GM19372 (cell line): ENCODE results near the gene LRCOL1.

Experiments
- ATAC-seq: cut with Tn5 transposase; IDR thresholded peaks from one replicate; pipeline ENCODE4 v1.9.1; 2021; ENCODE audit warnings: mild to moderate bottlenecking, low read depth, moderate library complexity; ENCODE audit not compliant: unreplicated experiment

LRCOL1 gene

DNA sequence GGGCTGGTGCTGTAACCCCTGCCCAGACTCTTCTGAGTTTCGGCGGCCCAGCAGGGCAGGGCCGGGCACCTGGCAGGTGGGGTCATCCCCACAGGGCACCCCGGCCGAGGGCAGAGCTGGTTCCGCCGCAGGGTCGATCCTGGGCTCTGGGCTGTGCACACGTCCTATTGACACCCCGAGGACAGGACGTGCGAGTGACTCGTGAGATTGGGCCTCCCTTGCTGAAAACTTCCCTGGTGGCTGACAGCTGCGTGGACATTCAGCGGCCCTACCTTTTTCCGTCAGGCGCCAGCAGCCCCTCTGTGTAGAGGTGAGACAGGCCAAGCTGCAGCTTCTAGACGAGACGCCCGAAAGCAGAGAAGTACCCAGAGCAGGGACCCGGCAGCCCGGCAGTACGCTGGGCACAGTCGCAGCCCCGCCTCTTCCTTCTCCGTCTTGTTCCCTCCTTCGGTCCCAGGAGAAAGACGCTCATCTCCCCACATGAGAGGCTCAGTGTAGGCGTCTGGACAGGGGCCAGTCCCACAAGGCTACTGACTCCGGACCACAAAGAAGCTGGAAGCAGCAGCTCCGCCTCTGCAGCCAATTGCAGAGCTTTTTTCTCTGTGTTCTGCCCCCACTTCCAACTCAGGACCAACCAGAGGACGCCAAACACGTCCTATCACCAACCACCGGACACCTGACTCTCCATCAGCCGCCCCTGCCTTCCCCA, at the start of gene LRCOL1:
Gene LRCOL1 (minus strand): TSS at position 532 of the 709 bp plus-strand sequence. CDS start 4,331 bp downstream, outside the sequence.
- ATAC-seq, result no peak

DNA sequence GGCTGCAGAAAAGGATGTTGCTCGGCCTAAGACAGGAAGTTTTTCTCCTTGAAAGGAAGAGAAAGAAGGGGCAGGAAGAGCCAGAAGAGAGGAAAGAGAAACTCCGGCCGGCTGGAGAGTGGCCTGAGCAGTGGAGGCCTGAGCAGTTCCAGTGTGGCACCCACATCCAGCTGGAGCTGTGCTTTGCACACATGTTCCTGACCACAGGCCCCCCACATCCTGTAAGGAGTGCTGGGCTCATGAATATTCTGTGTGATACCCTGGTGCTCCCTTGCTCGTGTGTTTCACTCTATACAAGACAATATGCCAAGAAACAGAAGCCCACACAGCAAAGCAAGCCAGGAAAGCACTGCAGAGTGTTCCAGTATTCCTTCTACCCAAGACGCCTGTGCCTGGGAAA, 49.7 kb upstream of the LRCOL1 start:
- no peak for ATAC-seq

DNA sequence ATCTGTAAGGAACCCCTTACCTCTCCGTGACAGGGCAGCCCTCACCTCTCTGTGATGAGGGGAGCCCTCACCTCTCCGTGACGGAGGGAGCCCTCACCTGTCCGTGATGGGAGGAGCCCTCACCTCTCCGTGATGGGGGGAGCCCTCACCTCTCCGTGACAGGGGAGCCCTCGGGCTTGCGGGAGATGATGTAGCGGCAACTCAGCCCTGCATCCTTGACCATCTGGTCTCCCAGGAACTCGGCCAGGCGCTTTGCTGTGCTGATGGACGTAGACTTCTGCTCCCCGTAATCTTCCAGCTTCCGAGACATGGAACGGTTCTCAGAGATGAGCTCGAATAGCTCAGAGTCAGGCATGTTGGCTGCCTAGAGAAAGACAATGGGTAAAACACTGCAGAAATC, 48.8 kb upstream of the LRCOL1 start:
- no peak for ATAC-seq

DNA sequence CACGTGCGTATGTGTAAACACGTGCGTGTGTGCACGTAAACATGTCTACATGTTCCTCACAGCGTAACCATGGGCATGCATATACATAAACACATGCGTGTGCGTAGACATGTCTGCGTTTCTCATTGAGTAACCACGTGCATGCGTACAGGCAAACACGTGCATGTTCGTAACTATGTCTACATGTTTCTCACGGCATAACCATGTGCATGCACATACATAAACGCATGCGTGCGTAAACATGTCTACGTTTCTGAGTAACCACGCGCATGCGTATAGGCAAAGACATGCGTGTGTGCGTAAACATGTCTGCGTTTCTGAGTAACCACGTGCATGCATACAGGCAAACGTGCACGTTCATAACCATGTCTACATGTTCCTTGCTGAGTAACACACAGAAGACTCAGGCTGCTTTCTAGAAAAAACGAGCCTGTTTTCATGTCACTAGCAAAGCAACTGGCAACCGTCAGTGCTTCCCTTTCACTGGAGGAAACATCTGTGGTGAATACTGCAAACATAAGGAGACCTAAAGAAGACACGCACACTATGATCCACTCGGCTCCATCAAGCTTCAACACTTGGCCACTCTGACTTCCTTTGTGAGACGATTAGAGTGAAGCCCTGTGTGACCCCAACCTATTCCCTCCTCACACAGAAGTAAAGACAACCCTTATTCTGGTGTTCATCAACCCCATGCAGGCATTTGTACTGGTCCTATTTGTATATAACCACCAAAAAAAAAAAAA, 47.9 kb upstream of the LRCOL1 start:
- ATAC-seq, result no peak

DNA sequence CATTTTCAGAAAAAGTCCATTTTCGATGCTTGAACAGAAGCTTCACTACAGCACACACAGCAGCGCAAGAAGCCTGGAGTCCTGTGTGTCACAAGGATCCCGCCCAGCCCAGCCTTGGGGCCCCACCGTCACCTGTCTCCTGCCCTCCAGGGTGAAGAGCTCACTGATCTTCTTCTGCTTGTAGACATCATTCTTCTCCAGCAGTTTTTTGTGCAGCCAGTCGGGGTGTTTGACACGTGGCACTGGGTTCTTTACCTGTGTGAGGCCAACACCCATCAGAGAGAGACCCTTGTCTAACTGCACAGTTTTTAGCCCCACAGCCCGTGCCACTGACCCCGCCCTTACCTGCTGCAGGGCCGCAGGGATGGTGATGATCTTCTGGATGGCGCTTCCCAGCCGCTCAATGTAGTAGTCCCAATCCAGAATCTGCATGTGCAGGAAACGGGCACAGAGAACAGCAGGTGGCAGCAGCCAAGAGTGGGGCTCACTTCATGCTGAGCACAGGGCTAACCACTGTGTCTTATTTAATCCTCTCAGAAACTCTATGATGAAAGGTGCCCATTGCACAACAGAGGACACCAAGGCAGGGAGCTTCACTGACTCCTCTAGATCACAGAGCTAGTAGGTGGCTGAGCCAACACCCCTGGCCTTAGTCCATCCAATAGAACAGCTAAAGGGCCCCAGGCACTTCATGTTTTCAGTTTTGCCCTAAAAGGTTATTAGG, 46.8 kb upstream of the LRCOL1 start:
- ATAC-seq, result no peak

DNA sequence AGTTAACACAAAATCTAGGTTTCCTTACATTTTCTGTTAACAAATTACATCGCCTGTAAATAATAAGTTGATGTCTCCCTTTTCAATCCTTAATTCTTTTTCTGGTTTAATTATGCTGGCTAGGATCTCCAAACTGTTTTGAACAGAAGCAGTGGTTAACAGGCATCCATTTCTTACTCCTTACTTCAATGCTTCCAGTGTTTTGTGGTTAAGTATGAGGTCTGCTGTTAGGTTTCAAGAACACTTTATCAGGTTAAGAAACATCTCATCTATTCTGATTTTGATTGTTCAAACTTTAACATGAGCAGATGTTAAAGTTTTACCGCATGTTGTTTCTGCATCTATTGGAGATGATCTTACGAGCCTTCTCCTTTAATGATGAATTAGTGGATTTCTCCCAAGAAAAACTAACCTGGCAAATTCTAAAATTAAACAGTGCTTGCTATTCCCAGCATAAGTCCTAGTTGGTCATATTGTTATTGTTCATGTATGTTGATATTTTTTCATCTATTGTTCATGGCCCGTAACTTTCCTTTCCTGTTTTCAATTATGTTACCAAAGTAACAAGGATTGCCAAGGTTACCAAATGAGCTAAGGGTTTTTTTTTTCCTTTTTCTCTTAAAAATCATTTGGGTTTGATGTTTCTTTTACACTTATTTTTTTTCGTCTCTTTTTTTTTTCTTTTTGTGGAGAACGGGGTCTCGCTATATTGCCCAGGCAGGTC, 43.3 kb upstream of the LRCOL1 start:
- no peak for ATAC-seq

DNA sequence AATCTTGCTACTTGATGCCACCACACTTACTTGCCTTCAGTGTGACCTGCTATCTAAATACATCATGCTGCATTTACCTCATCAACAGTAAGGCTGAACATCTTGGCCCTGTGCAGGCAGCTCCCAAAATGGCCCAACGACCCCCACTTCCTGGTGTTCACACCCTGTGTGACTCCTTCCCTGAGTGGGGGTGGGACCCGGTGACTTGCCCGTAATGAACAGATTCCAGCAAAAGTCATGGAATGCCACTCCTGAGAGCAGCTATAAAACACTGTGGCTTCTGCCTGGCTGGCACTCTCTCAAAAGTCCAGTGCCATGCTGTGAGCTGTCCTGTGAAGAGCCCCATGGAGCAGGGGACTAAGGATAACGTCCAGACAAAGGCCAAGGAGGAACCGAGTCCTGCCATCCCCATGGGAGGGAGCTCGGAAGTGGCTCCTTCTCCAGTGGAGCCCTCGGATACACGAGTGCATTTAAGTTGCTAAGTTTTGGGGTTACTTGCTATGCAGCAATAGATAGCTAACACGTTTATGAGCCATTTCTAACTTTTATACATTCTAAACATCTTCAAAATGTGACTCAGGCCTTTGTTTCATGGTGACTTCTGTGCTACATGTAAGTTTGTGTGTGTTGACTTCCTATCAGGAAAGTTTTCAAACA, 41.2 kb upstream of the LRCOL1 start:
- ATAC-seq, result no peak

DNA sequence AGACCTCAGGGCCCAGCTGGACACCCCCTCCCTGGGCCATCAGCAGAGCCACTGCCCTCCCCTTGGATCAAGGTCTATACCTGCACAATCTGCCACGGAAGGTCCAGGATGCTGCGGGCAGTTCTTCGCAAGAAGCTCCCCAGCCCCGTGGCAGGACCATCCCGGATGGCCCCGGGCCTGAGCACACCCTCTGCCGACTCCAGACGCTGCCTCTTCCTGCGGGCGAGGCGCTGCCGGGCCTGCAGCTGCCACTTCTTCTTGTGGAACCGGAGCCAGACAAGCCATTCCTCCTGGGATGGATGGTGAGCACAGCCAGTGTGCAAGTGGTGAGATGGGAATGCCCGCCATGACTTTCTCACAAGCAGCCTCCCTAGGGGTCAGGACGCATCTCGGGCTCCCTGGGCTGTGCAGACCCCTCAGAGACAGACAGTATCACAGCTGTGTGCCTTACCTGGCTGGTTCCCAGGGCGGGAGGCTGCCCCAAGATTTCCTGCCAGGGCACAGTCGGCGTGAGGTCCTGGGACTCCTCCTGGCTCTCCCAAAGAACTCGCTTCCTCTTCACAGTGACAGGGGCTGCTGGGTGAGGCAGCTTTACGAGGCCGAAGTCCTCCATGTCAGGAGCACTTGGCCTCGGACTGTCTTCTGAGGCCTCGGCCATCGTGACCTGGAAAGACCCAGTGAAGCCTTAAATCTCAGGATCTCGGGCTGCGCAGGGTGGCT, 39.0 kb upstream of the LRCOL1 start:
- ATAC-seq, result no peak

DNA sequence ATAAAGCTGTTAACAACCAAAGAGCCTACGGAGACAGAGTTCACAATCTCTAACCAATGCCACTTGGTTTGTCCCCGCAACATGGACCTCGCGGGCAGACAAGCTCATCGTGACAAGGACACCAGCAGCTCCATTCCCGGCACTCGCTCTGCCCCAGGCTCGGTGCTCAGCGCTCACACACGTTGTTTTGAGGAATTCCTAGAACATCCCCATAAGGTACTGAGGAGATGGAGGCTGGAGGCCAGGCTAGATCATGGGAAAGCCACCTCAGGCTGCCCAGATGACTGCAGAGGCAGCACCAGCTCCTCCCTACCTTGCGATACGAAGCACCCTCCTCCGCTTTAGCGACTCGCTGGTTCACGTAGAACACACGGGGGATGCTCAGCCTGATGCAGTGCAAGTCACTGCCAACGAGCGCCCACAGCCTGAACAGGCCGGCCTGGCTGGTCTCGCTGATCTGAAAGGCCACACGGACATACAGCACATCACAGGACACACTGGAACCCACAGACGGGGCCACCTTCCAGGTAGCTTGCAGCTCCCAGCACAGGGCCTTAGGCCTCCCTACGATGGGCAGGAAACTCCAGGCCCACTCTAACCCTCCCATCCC, 38.3 kb upstream of the LRCOL1 start:
- ATAC-seq, result no peak

DNA sequence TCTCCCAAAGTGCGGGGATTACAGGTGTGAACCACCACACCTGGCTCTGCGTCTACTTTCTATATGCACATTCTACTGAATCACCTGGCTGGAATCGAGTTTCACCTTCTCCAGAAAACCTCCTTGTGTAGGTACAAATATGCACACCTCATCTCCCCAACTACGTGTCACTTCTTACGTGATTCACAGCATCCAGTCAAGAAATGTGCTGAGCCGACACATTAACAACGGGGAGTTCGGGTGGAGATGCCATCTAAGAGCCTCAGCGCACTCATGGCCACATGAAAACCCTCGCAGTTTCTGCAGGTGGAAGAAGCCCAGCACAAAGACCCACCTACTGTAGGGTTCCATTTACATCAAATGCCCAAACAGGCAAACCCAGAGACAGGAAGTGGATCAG, 37.5 kb upstream of the LRCOL1 start:
- no peak for ATAC-seq

DNA sequence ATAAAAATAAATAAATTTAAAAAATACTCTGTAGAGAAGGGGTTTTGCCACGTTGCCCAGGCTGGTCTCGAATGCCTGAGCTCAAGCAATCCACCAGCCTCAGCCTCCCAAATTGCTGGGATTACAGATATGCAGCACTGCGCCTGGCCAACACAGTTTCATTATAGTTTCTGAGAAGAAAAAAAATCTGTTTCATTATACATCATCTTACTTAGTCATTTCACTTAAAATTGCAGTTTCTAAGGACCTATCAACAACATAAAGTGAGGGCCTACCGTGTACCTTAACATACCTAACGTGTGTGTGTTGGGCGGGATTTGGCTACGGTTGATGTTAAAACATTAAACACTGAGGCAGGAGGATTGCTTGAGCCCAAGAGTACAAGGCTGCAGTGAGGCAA, 36.5 kb upstream of the LRCOL1 start:
- ATAC-seq, result no peak

DNA sequence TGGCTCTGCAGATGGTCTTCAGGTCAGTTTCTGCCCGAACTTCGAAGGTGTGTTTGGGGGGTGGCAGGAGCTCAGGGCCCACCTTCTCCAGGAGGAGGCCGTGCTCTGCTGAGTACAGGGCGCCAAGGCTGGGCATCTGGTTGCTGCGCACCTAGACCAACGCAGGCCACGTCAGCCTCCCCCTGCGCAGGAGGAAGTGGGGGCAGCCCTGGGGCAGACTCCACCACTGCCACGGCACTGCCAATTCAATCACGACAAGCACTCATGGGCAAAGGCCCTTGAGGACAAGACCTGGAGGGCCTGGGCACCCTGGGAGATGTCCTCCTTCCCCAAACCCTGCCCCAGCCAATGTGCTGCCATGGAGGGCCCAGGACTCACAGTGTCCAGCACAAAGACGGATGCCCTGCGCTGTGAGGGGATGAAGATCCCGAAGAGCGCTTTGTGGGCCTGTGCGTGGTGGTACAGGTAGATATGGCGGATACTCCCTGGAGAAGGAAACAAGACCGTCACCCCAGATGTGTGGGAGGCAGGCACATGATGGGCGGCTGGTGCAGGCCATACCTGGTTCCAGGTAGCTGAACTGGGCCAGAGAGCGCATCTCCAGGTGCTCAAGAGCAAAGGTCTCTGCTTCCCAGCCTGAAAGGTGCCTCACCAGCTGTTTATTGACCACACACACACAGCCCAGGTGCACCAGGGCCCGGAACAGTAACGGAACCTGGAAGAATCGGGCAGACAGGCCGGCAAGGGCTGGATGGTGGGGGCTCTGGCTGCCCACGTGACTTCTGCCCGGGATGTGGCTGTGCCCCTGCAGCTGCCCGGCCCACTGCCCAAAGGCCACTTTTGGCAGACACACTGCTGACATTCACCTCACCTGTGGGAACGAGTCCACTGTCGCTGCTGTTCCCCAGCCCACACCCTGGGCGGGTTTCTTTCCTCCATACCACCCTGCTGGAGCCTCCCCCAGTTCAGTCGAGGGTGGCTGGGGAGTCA, 32.8 kb upstream of the LRCOL1 start:
- no peak for ATAC-seq

DNA sequence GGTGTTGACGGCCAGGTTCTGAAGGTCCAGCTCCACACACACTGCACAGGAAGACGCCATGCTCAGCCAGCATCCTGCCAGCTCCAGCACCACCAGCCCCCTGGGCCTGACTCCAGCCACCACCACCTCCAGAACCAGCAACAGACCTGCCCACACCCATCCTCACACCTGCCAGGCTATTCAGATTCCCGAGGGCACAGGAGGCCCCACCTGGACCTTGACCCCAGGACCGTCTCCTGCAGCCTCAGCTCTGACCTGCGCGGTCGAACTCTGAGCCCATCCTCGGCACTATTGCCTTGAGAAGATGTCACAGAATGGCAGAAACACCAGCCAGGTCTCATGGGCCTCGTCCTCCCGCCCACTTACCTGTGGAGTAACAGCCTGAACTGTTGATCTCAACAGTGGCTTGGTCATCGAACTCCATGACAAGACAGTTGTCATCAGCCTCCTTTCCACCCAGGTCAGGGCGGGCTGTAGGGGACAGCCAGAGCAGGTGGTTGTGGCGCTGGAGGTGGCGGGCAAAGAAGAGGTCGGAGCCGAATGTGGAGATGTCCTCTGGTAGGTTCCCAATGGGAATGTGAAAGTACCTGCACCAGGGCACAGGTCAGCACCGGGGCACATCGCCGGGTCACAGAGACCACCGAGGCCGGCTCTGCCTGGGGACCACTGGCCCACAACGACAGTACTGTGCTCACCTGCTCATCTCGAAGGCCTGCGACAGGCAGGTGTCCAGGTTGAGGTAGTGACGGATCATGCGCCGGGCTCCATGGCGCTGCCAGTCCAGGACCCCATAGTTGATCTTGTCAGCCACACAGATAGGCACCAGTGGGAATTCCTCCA, 31.6 kb upstream of the LRCOL1 start:
- no peak for ATAC-seq

DNA sequence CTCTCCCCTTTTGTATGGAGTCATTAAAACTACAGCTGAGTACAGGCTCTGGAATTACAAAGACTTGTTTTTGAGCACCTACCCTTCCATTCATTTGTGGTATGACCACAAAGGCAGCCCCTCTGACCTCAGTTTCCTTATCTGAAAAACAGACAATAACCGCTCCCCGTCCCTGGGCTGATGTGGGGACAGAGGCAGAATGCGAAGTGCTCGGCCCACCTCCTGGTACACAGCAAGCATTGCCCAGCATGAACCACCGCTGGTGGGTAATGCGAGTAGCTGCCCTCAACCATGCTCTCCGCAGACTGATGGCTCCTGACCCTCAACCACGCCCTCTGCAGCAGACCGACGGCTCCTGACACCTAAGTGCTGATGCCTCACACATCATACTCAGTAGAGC, 30.6 kb upstream of the LRCOL1 start:
- ATAC-seq, result no peak

DNA sequence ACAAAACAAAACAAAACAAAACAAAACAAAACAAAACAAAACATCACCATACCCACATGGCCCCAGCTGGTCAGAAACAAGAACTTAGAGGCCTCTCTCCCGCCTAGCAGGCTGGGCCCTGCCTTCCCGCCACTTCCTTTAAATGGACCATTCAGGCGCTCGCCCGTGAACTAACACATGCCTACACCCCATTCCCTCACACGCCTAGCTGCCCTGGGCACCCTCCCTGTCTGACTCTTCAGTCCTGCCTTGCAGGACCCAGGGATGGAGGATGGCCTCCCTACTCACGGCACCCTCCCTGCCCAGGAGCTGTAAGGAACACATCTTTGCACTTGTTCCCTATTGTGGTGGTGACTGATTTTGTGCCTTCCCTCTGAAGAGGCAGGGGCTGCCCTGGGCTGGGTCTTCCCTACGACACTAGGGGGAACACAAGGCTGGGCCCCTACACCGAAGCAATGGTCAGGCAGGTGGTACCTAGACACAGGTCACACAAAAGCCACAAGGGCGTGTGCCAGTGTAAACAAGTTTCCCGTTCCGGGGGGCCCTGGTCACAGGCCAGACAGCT, 29.7 kb upstream of the LRCOL1 start:
- ATAC-seq, result no peak

DNA sequence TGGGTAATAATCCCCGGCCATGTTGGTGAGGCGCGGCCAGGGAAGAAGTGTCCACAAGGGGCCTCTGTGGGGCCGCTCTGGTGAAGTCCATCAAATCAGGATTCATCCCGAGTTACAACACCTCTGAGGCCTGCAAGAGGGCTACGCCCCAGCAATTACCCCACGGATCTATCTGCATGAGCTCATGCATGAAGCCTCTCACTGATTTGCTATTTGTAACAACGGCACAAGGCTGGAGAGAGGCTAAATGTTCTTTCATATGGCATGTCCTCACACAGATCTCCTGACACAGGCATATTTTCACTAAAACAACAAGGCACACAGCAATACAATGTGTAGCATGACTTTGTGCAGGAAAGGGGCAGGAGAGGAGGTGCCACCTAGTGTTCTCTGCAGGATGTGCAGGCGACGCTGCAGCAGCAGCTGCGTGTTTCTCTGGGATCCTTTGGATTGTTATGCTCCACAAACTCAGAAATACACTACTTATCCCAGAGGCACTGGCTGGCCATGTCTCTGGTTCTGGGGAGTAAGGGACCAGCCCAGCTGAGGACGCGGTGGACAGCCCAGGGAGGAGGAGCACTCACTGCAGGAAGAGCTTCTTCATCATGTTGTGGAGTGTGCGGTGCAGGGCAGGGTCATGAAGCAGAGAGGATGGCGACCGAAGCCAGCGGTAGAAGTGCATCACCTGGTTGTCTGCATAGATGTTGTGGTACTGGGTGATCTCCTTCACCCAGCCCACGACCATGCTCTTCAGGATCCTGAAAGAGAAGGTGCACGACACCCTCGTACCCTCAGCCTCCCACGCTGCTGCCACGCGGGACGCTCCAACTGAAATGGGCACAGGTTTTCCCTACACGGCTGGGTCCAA, 28.4 kb upstream of the LRCOL1 start:
- ATAC-seq, result no peak
